Hepatocyte (in vitro differentiated cells): ENCODE data around the gene DTX1. TPM values are rescaled to one million over a fixed set of nuclear protein-coding genes. Genes with fewer than 3 reads are reported as not detected.

Source experiments
- DNase-seq: peaks from one replicate; pipeline ENCODE4 v3.0.0-alpha.2; 2016; ENCODE audit warnings: low spot score
- H2AFZ ChIP-seq: fragments of 200-600 bp; sonication (generic); 2 replicates; pipeline ENCODE4 v1.6.0; 2016; ENCODE audit warnings: antibody characterized with exemption, mild to moderate bottlenecking
- H3K27ac ChIP-seq: fragments of 200-600 bp; sonication (generic); 2 replicates; pipeline ENCODE4 v1.5.1; 2016; ENCODE audit warnings: mild to moderate bottlenecking
- H3K27me3 ChIP-seq: fragments of 200-600 bp; sonication (generic); 2 replicates; pipeline ENCODE4 v1.6.1; 2016
- H3K36me3 ChIP-seq: fragments of 200-600 bp; sonication (generic); replicated peaks from 2 replicates; pipeline ENCODE4 v1.5.1; 2016; ENCODE audit warnings: low read depth; ENCODE audit not compliant: insufficient read depth
- H3K4me1 ChIP-seq: fragments of 200-600 bp; sonication (generic); 2 replicates; pipeline ENCODE4 v1.5.1; 2016; ENCODE audit warnings: mild to moderate bottlenecking, moderate library complexity; ENCODE audit not compliant: insufficient read depth
- H3K4me2 ChIP-seq: fragments of 200-600 bp; sonication (generic); 2 replicates; pipeline ENCODE4 v1.6.0; 2016
- H3K4me3 ChIP-seq: fragments of 200-600 bp; sonication (generic); 2 replicates; pipeline ENCODE4 v1.5.1; 2016; ENCODE audit warnings: mild to moderate bottlenecking
- H3K79me2 ChIP-seq: fragments of 200-600 bp; sonication (generic); 2 replicates; pipeline ENCODE4 v1.6.0; 2017; ENCODE audit warnings: mild to moderate bottlenecking
- H3K9me2 ChIP-seq: fragments of 200-600 bp; sonication (generic); replicated peaks from 2 replicates; pipeline ENCODE4 v1.6.0; 2017; ENCODE audit warnings: mild to moderate bottlenecking; ENCODE audit not compliant: insufficient read depth
- H3K9me3 ChIP-seq: fragments of 200-600 bp; sonication (generic); 2 replicates; pipeline ENCODE4 v1.5.1; 2016; ENCODE audit warnings: low read depth, mild to moderate bottlenecking
- H4K20me1 ChIP-seq: fragments of 200-600 bp; sonication (generic); 2 replicates; pipeline ENCODE4 v1.6.0; 2016; ENCODE audit warnings: mild to moderate bottlenecking; ENCODE audit not compliant: insufficient read depth, poor library complexity, severe bottlenecking
- CTCF ChIP-seq: fragments of 200-600 bp; sonication (generic); IDR thresholded peaks from 2 replicates; pipeline ENCODE4 v1.5.1; 2016; ENCODE audit warnings: antibody characterized with exemption, mild to moderate bottlenecking; ENCODE audit not compliant: poor library complexity
- EZH2 ChIP-seq: fragments of 200-600 bp; sonication (generic); IDR thresholded peaks from 2 replicates; pipeline ENCODE4 v1.6.1; 2016; ENCODE audit warnings: antibody characterized with exemption, mild to moderate bottlenecking, borderline replicate concordance
- EZH2phosphoT487 ChIP-seq: fragments of 200-600 bp; sonication (generic); IDR thresholded peaks from one replicate; pipeline ENCODE4 v1.6.1; 2018; ENCODE audit warnings: antibody characterized with exemption, mild to moderate bottlenecking, low read depth, moderate library complexity; ENCODE audit not compliant: unreplicated experiment, severe bottlenecking
- WGBS: methylation state at CpG from one replicate; pipeline ENCODE4 v1.1.6; 2016; ENCODE audit warnings: low lambda C conversion rate; ENCODE audit errors: missing lambda C conversion rate; 5-methylcytosine and 5-hydroxymethylcytosine counted together
- polyA plus RNA-seq: library from polyadenylated mRNA; unstranded; fragments of >200 nt; fragmentation: Nextera tagmentation; extraction: Ambion mirVana; gene quantifications from 2 replicates; pipeline ENCODE4 v1.2.1, GENCODE V29; 2016
- total RNA-seq: library from RNA; depleted of rRNA; stranded (reverse); fragments of >200 nt; gene quantifications from 2 replicates; pipeline ENCODE4 v1.2.3, GENCODE V29; 2014

The DTX1 gene
- total and polyA plus RNA-seq, 2 experiments from 2014 or later = 0.47 to 2.3 TPM

DNA sequence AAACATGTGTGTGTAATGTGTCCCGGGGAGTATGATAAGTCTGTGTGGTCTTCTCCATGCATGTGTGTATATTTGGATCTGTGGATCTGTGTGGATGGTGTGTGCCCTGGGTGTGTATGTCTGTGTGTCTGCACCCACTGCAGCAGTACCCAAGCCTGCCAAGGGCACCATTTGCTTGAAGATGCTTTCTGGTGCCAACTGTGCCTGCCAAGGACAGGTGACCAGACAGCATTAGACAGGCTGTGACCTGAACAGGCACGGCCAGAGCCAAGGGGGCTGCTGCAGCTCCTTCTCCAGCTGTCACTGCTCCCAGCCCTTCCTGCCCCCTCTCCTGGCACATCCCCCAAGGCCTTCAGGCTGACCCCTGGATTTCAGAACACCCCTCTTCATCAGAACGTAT is 35.0 kb downstream of the DTX1 start:
- no peak for DNase-seq
- Histone ChIP-seq H3K9me3 (no peaks in the 10 kb centered on the region), H3K9me2 (no peaks in the 10 kb centered on the region), H3K79me2 (no peaks in the 10 kb centered on the region), H2AFZ (no peak overlapping the region), H3K27me3 (peaks cover 16% of the 10 kb centered on the region), H3K4me3 (no peak overlapping the region), H3K4me2 (no peak overlapping the region), H3K27ac (no peak overlapping the region), H3K36me3 (no peaks in the 10 kb centered on the region), H3K4me1 (no peaks in the 10 kb centered on the region), H4K20me1 (no peaks in the 10 kb centered on the region)
- WGBS = 74% methylated on average over 3 of the region's 3 CpGs
- TF ChIP-seq CTCF (no peak), EZH2phosphoT487 (no peak)

- no peaks in the 10 kb centered on the region for H3K79me2 ChIP-seq
- no peaks in the 10 kb centered on the region for H3K36me3 ChIP-seq
- H2AFZ ChIP-seq = no peak overlapping the region
- peak overlapping the region; percentile 70 for H3K4me2 ChIP-seq
- peaks cover 16% of the 10 kb centered on the region for H3K27me3 ChIP-seq
- WGBS = 16% methylated on average over 17 of the region's 31 CpGs
- no peaks in the 10 kb centered on the region for H4K20me1 ChIP-seq
- H3K27ac ChIP-seq = no peak overlapping the region
- H3K4me1 ChIP-seq = no peaks in the 10 kb centered on the region
- H3K4me3 ChIP-seq = no peak overlapping the region
- TF ChIP-seq EZH2phosphoT487 (no peak), CTCF (peak; percentile 19), EZH2 (no peak)
- no peaks in the 10 kb centered on the region for H3K9me2 ChIP-seq
- H3K9me3 ChIP-seq = no peaks in the 10 kb centered on the region
- peak; percentile 70 for DNase-seq
These were observed 36.3 kb downstream of the DTX1 start for GRCh38 chr12:113092607-113093408.

- Histone ChIP-seq H3K4me3 (no peak overlapping the region), H4K20me1 (no peaks in the 10 kb centered on the region), H3K4me2 (peak overlapping the region; percentile 70), H3K79me2 (no peaks in the 10 kb centered on the region), H3K27ac (no peak overlapping the region), H3K36me3 (no peaks in the 10 kb centered on the region), H3K4me1 (no peaks in the 10 kb centered on the region), H3K27me3 (peaks cover 16% of the 10 kb centered on the region), H3K9me2 (no peaks in the 10 kb centered on the region), H2AFZ (no peak overlapping the region), H3K9me3 (no peaks in the 10 kb centered on the region)
- no peak for DNase-seq
- TF ChIP-seq CTCF (no peak), EZH2 (no peak), EZH2phosphoT487 (no peak)
- 51% methylated on average over 22 of the region's 32 CpGs for WGBS
These were observed 37.0 kb downstream of the DTX1 start for GRCh38 chr12:113093409-113094101.
